NOMO-1 (cell line): Measurements from ENCODE around the gene B3GAT3.
"Not testable (repeated sequence)": the region's sequence is repeated elsewhere in the genome, so short reads cannot be mapped to it uniquely, and the experiment has no call there.

Source experiments
- DNase-seq, 2 experiments: peaks; one replicate each; lab custom pipeline; 2025; ENCODE audit not compliant: unreplicated experiment in 2 of 2; lab: John Stamatoyannopoulos, UW

The B3GAT3 gene

GRCh38 chr11:62645946-62646824 lies 24.4 kb upstream of the B3GAT3 start, which contains the start of gene GANAB:
TSS of gene GANAB (minus strand) at chr11:62646613. CDS start at chr11:62646599, 14 bp downstream.
- peak; percentile 98 to 99 for DNase-seq

DNA sequence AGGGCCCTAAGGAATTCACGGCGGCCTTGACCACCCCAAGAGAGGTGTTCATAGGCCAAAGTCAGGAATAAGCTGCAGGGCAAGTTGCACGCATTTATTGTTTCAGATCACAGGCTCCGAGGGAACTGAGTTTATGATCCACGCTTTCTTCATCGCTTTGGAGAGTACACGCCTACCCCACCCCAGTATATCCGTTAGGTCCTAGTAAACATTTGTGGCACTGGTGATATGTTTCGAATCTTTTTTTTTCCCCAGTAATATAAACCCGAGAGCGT lies 23.8 kb upstream of the B3GAT3 start:
- DNase-seq: peak in 1 of 2 experiments; percentile 15

- no peak for DNase-seq
Measured at GRCh38 chr11:62644220-62644619, 22.4 kb upstream of the B3GAT3 start.

DNA sequence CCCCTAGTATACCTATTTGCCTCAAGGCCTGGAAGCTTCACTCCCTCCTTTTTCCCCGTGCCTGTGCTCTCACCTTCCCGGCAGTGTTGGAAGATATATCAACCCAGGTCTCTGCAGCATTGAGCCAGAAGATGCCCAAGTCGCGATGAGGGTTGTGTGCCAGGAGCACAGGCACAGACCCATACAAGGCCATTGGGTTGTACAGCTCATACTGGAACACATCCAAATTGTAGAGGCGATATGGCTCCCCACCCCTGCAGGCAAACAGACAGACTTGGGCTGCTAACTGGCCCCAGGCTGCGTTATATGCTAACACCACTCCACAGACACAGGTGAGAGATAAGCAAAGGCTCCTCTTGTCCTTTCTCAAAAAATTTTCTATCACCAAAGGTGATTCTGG lies 10.7 kb upstream of the B3GAT3 start:
- DNase-seq: no peak

- no peak for DNase-seq
Measured at GRCh38 chr11:62627713-62628112, 5.9 kb upstream of the B3GAT3 start.

DNA sequence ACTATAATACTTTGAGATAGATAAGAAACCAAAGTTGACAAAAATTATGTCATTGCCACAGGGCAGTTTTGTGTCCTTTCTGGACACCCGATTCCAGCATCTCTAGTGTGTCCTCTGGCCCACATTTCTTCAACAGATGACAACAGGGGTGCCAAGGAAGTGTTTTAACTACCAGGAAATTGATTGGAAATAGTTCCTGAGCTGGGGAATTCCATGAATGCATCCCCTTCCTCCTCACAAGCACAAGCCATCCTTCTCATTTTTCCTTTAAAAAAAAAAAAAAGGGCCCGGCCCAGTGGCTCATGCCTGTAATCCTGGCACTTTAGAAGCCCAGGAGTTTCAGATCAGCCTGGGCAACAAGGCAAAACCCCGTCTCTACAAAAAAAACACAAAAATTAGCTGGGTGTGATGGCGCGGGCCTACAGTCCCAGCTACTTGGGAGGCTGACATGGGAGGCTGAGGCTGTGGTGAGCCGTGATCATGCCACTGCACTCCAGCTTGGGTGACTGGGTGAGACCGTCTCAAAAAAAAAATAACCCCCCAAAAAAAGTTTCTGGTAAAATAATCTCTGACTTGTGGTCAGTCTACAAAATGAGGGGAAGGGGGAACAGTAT lies 797 bp upstream of the B3GAT3 start:
- DNase-seq: no peak

- no peak for DNase-seq
Measured at GRCh38 chr11:62621027-62621566, 689 bp downstream of the B3GAT3 start.

GRCh38 chr11:62616957-62617356 lies 4.8 kb downstream of the B3GAT3 start:
- not testable (repeated sequence) for DNase-seq

GRCh38 chr11:62615521-62615920 lies 6.3 kb downstream of the B3GAT3 start:
- no peak for DNase-seq

- no peak for DNase-seq
Measured at GRCh38 chr11:62614275-62614674, 7.5 kb downstream of the B3GAT3 start.

- no peak for DNase-seq
Measured at GRCh38 chr11:62613291-62613778, 8.5 kb downstream of the B3GAT3 start.

GRCh38 chr11:62612366-62613290 lies 9.2 kb downstream of the B3GAT3 start, which contains the start of the genes EML3 and ROM1:
TSS of gene EML3 (minus strand) at chr11:62612775. CDS start at chr11:62612457, 318 bp downstream.
TSS of gene ROM1 (plus strand) at chr11:62613257. CDS start at chr11:62613282, 25 bp downstream.
- peak; percentile 69 to 73 for DNase-seq

DNA sequence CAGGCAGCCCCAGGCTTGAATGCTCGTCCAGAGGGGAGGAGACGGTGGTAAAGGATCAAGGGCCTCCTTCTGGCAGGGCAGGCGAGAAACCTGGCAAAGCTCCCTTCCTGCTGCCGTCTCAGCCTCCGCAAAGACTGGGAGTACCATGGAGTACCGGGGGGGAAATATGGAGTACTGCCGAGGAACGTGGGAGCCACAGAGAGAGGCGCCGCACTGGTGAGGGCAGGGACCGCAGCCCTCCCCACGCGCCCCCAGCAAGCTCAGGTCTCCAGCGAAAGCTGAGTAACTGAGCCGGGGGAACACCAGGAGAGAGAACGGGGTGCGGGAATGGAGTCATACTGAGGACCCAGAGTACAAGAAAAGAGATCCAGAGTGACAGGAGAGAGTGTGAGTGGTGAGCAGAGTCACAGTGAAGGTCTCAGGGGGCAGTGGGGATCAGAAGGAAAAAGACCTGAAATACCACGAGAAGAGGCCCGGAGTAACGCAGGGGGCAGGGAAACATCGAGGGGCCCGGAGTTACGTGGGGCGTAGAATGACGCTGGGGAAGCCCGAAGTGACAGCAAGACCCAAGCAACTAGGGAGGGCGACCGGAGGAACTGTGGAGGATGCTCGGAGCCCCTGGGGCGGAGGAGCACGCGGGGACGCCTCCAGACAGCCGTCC lies 10.0 kb downstream of the B3GAT3 start:
- DNase-seq: peak; percentile 31 to 69

GRCh38 chr11:62610814-62611704 lies 10.7 kb downstream of the B3GAT3 start:
- no peak for DNase-seq

DNA sequence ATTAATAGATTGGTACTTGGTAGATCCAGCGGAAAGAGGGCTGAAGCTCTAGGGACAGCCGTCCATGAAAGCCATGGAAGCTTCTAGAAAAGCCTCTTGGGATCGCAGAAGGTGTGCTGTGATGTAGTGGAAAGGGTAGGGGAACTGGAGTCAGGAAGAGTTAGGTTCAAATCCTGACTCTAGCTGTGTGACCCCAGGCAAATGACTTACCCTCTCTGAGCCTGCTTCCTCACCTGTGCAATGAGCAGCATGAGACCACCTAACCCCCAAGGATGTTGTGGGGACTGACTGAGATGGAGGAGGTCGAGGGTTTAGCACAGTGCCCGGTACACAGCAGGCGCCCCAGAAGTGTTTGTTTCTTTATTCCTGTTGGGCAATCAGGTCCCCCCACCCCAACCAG lies 11.4 kb downstream of the B3GAT3 start:
- DNase-seq: no peak

- DNase-seq: no peak
Measured at GRCh38 chr11:62608776-62609175, 13.0 kb downstream of the B3GAT3 start.

GRCh38 chr11:62607714-62608113 lies 14.1 kb downstream of the B3GAT3 start:
- no peak for DNase-seq

DNA sequence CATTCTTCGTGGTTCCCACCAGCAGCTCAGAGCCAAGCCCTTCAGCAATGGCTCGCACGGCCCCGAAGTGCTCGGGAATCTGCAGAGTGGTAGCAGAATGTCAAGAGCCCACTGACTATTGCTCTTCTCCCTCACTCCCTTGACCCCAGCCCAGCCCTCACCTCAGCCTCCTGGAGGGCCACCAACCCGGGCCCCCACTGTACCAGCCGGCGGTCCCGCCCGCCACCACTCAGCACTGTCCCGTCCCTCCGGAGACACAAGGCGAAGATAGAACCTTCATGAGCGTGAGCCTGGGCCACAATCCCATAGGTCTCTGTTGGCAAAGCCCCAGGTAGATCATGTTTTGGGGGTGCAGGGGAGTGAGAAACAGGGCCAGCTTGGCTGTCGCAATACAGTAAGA lies 15.9 kb downstream of the B3GAT3 start:
- DNase-seq: no peak

DNA sequence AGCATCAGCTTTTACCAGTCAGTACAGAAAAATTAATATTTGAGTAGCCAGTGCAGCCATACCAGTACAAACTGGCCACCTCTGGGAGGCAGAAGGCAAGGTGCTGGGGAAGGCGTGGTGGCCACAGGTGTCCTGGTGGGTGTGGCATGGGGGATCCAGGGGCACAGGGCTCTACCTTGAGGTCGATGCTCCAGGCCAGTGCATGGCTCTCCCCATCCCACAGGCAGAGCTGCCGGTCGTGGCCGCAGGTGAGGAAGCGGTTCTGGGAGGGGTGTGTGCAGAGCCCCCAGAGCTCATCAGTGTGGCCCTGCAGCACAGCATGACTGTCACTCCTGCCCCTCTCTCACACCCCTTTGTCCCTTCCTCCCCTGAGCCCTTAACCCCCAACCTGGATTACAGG lies 16.3 kb downstream of the B3GAT3 start:
- no peak for DNase-seq
